MCF 10A (cell line): Measurements from ENCODE around the gene BAIAP3. TPM values are rescaled to one million over a fixed set of nuclear protein-coding genes. Genes with fewer than 3 reads are reported as not detected.
A peak's percentile ranks its signal among the peaks of the same experiment; 100 is the strongest.

Source experiments
- BruUV-seq: library from RNA; stranded (reverse); fragments of 400-500 nt; replicated peaks from 2 replicates; lab custom pipeline; 2021; lab: Mats Ljungman, UMichigan
- CTCF ChIA-PET: fragments of 300-600 bp; sonication (Branson Sonifier 250); formaldehyde crosslinking; extraction: SDS; loops from one replicate; lab custom pipeline; 2021; ENCODE audit warnings: antibody characterized with exemption, inconsistent platforms; lab: Yijun Ruan, JAX
- POLR2A ChIA-PET: fragments of 300-600, 350-650 bp; sonication (Branson Sonifier 250); formaldehyde crosslinking; extraction: SDS; loops from one replicate; lab custom pipeline; 2020; ENCODE audit warnings: antibody characterized with exemption, inconsistent platforms; lab: Yijun Ruan, JAX
- DNase-seq: peaks from one replicate; pipeline ENCODE4 v3.0.0-alpha.2; 2018; ENCODE audit not compliant: unreplicated experiment
- H3K27ac Mint-ChIP-seq: one replicate; pipeline ENCODE4 v1.8.0; 2022; ENCODE audit warnings: mild to moderate bottlenecking, low read depth, mixed read lengths; ENCODE audit not compliant: unreplicated experiment
- H3K27me3 Mint-ChIP-seq: one replicate; pipeline ENCODE4 v1.8.0; 2022; ENCODE audit warnings: mixed read lengths; ENCODE audit not compliant: insufficient read depth, unreplicated experiment
- H3K36me3 Mint-ChIP-seq: one replicate; pipeline ENCODE4 v1.8.0; 2022; ENCODE audit warnings: mild to moderate bottlenecking, moderate library complexity, mixed read lengths; ENCODE audit not compliant: insufficient read depth, unreplicated experiment
- H3K4me1 Mint-ChIP-seq: one replicate; pipeline ENCODE4 v1.8.0; 2022; ENCODE audit warnings: mixed read lengths; ENCODE audit not compliant: insufficient read depth, unreplicated experiment
- H3K4me3 Mint-ChIP-seq: one replicate; pipeline ENCODE4 v1.8.0; 2022; ENCODE audit warnings: mild to moderate bottlenecking, moderate library complexity, mixed read lengths; ENCODE audit not compliant: unreplicated experiment
- H3K9me3 Mint-ChIP-seq: one replicate; pipeline ENCODE4 v1.8.0; 2022; ENCODE audit warnings: mixed read lengths; ENCODE audit not compliant: unreplicated experiment
- CTCF ChIP-seq: fragments of 200-600 bp; IDR thresholded peaks from one replicate; pipeline ENCODE4 v1.8.0; 2022; ENCODE audit warnings: antibody characterized with exemption, mild to moderate bottlenecking; ENCODE audit not compliant: unreplicated experiment
- intact Hi-C: fragments of 100-400 bp; cut with micrococcal nuclease; formaldehyde crosslinking; loops from 2 replicates; pipeline ENCODE4 v1.14.1; 2022
- total RNA-seq: library from RNA; stranded (reverse); gene quantifications from 2 replicates; pipeline ENCODE4 v1.2.3, GENCODE V29; 2022

BAIAP3 gene
- total RNA-seq, 1 experiment from 2014 or later: 0.75 TPM

- BruUV-seq: no TSS peak
- DNase-seq: no peak
- CTCF ChIA-PET: interaction anchor here (0.6 kb wide), 1 partner anchor 22 kb away, joined by 3 read pairs; no protein-coding TSS in a partner anchor
- H3K36me3 Mint-ChIP-seq: no peaks in the 10 kb centered on the region
- H3K27ac Mint-ChIP-seq: no peak overlapping the region
- H3K4me1 Mint-ChIP-seq: no peaks in the 10 kb centered on the region
- no peaks in the 10 kb centered on the region for H3K9me3 Mint-ChIP-seq
- H3K27me3 Mint-ChIP-seq: peaks cover 13% of the 10 kb centered on the region
- TF ChIP-seq CTCF: no peak
- no peak overlapping the region for H3K4me3 Mint-ChIP-seq
- intact Hi-C loops: no loop called here
- POLR2A ChIA-PET: interaction anchor here (0.7 kb wide), 1 partner anchor 30 kb away, joined by 3 read pairs; no protein-coding TSS in a partner anchor
These were observed 3.2 kb downstream of the BAIAP3 start for GRCh38 chr16:1336619-1337018.

DNA sequence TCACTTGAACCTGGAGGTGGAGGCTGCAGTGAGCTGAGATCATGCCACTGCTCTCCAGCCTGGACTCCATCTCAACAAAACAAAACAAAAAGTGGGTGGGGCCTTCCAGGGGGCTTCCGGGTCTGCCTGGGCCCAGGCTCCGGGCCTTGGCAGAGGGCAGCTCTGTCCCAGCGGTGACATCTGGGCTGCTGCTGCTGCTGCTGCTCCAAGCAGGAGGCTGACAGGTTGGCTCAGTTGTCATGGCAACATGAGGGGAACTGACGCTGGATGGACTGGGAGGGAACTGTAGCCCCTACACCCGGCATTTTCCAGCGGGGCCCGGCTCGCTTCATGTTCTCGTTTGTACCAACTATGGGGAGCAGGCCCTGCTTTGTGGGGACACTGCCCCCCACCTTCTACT, 4.0 kb downstream of the BAIAP3 start:
- CTCF ChIA-PET: no interaction called here
- no peak overlapping the region for H3K27ac Mint-ChIP-seq

GRCh38 chr16:1338119-1338730, 4.8 kb downstream of the BAIAP3 start:
- BruUV-seq: no TSS peak

More for the DNA sequence above, 4.0 kb downstream of the BAIAP3 start:
- BruUV-seq: no TSS peak
- H3K4me3 Mint-ChIP-seq: no peak overlapping the region
- TF ChIP-seq CTCF: no peak
- no peak for DNase-seq
- H3K27me3 Mint-ChIP-seq: peaks cover 13% of the 10 kb centered on the region
- intact Hi-C loops: no loop called here
- no peaks in the 10 kb centered on the region for H3K4me1 Mint-ChIP-seq
- no peaks in the 10 kb centered on the region for H3K36me3 Mint-ChIP-seq
- POLR2A ChIA-PET: no interaction called here
- H3K9me3 Mint-ChIP-seq: no peaks in the 10 kb centered on the region

More at GRCh38 chr16:1338119-1338730, 4.8 kb downstream of the BAIAP3 start:
- Mint-ChIP-seq H3K27ac (no peak overlapping the region), H3K36me3 (no peaks in the 10 kb centered on the region), H3K4me3 (no peak overlapping the region), H3K4me1 (peaks cover 7% of the 10 kb centered on the region), H3K9me3 (no peaks in the 10 kb centered on the region), H3K27me3 (peaks cover 13% of the 10 kb centered on the region)
- CTCF ChIA-PET: no interaction called here
- intact Hi-C loops: no loop called here
- DNase-seq: peak; percentile 20
- peak; percentile 43 for TF ChIP-seq CTCF
- POLR2A ChIA-PET: no interaction called here
